Ascending aorta (tissue), 2 donors: ENCODE results near the gene PARN. TPM values are rescaled to one million over a fixed set of nuclear protein-coding genes. Genes with fewer than 3 reads are reported as not detected.

Experiments used
- DNase-seq, 2 donors: peaks; one replicate each; pipeline ENCODE4 v3.0.0-alpha.2; 2019; ENCODE audit warnings: low spot score in 2 of 2
- H3K27ac ChIP-seq, 2 donors: fragments of 200-600 bp; sonication (generic); one replicate each; pipeline ENCODE4 v1.5.1; 2016 to 2017; ENCODE audit warnings: mild to moderate bottlenecking in 1 of 2
- H3K27me3 ChIP-seq: fragments of 200-600 bp; sonication (generic); one replicate; pipeline ENCODE4 v1.5.1; 2017
- H3K36me3 ChIP-seq, 2 donors: fragments of 200-600 bp; sonication (generic); one replicate each; pipeline ENCODE4 v1.5.1; 2016
- H3K4me1 ChIP-seq, 2 donors: fragments of 200-600 bp; sonication (generic); one replicate each; pipeline ENCODE4 v1.5.1; 2016 to 2017; ENCODE audit warnings: mild to moderate bottlenecking in 1 of 2
- H3K4me3 ChIP-seq, 2 donors: fragments of 200-600 bp; sonication (generic); one replicate each; pipeline ENCODE4 v1.5.1; 2016 to 2017; ENCODE audit warnings: mild to moderate bottlenecking in 1 of 2
- H3K9me3 ChIP-seq, 2 donors: fragments of 200-600 bp; sonication (generic); one replicate each; pipeline ENCODE4 v1.5.1; 2016
- CTCF ChIP-seq, 3 experiments: fragments of 200-600 bp in 2 of 3; fragments of 450-650 bp in 1 of 3; sonication (generic) in 2 of 3; IDR thresholded peaks; one replicate each; pipeline ENCODE4 v1.5.1; 2016 to 2019; ENCODE audit warnings: antibody characterized with exemption in 3 of 3, mild to moderate bottlenecking in 1 of 3, moderate library complexity in 1 of 3
- intact Hi-C: fragments of 100-400 bp; cut with DNase I; formaldehyde crosslinking; loops from one replicate; pipeline ENCODE4 v1.15.1; 2023
- total RNA-seq: library from RNA; depleted of rRNA; stranded (reverse); fragments of >200 nt; gene quantifications from one replicate; pipeline ENCODE4 v1.1.0, GENCODE V29; 2016

PARN gene
- total RNA-seq, 1 donor from 2014 or later = 3.8 TPM

DNA sequence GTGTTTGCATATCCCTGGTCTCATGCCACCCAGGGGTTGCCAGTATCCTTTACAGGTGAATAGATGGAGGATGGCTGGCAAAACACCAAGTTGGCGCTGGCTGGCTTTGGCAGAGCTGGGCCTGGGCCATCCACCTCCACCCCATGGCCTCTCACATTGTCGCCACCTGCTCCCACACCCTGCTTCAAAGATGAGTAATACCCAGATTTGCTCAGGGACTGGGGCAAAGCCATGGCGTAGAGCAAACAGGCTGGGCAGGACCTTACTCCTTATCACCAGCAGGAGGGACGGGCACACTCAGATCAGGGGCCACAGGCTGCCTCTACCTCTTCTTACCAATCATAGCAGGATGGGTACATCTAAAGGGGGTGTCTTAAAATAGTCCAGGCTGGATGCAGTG lies 39.7 kb upstream of the PARN start:
- Histone ChIP-seq H3K4me3 (no peak overlapping the region), H3K9me3 (no peaks in the 10 kb centered on the region), H3K27ac (no peak overlapping the region), H3K27me3 (no peaks in the 10 kb centered on the region), H3K4me1 (no peaks in the 10 kb centered on the region), H3K36me3 (peaks cover 32 to 51% of the 10 kb centered on the region in 2 donors)
- intact Hi-C loops = no loop called here
- no peak for TF ChIP-seq CTCF (IDR thresholded peaks at IDR 0.05)
- no peak for DNase-seq

DNA sequence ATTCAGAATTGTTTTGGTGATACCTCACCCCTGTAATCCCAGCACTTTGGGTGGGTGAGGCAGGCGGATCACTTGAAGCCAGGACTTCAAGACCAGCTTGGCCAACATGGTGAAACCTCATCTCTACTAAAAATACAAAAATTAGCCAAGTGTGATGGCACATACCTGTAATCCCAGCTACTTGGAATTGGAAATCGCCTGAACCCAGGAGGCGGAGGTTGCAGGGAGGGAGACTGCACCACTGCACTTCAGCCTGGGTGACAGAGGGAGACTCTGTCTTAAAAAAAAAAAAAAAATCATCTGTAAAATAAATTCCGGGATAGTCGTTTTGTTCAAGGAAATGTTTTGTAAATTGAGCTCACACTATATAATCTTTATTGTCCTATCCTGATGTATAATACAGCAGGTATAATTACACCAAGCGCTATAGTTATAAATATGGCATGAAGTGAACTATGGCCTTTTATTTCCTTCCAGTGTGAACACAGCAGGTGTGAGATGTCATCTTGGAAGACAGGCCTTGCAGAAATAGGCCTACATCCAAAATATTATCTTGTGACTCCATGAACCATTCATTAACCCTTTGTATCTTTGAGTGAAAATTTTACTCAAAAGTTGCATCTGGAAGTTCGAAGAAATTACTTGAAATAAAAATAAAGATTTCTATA lies 38.6 kb upstream of the PARN start:
- H3K27me3 ChIP-seq = no peaks in the 10 kb centered on the region
- intact Hi-C loops = no loop called here
- H3K4me1 ChIP-seq = no peaks in the 10 kb centered on the region
- no peak overlapping the region for H3K27ac ChIP-seq
- no peak for DNase-seq
- no peaks in the 10 kb centered on the region for H3K9me3 ChIP-seq
- no peak overlapping the region for H3K4me3 ChIP-seq
- TF ChIP-seq CTCF (IDR thresholded peaks at IDR 0.05) = no peak
- peaks cover 43 to 61% of the 10 kb centered on the region in 2 donors for H3K36me3 ChIP-seq

GRCh38 chr16:14667347-14668266 lies 37.5 kb upstream of the PARN start:
- no peak for DNase-seq
- H3K9me3 ChIP-seq = no peaks in the 10 kb centered on the region
- H3K4me1 ChIP-seq = no peaks in the 10 kb centered on the region
- intact Hi-C loops = no loop called here
- TF ChIP-seq CTCF (IDR thresholded peaks at IDR 0.05) = no peak
- no peaks in the 10 kb centered on the region for H3K27me3 ChIP-seq
- no peak overlapping the region for H3K4me3 ChIP-seq
- peaks cover 52 to 72% of the 10 kb centered on the region in 2 donors for H3K36me3 ChIP-seq
- no peak overlapping the region for H3K27ac ChIP-seq

DNA sequence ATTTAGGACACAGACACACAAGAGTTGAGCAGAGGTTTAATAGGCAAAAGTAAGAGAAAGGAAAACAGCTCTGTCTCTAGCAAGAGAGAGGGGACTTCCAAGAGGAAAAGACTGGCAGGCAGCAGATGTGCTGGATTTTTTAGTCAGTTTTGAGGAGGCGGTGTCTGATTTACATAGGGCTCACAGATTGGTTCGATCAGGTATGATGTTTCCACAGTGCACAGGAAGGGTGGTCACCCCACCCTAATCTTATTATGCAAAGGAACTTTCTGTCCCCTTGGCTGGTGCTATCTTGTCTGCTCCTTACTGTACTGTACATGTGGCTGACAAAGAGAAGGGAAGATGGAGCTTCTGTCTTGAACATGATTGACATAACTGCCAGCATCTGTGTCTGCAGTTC lies 28.0 kb upstream of the PARN start:
- Histone ChIP-seq H3K27ac (no peak overlapping the region), H3K4me1 (no peaks in the 10 kb centered on the region), H3K9me3 (no peaks in the 10 kb centered on the region), H3K27me3 (no peaks in the 10 kb centered on the region), H3K4me3 (no peak overlapping the region), H3K36me3 (peaks cover 68 to 84% of the 10 kb centered on the region in 2 donors)
- no peak for TF ChIP-seq CTCF (IDR thresholded peaks at IDR 0.05)
- no peak for DNase-seq
- intact Hi-C loops = no loop called here

DNA sequence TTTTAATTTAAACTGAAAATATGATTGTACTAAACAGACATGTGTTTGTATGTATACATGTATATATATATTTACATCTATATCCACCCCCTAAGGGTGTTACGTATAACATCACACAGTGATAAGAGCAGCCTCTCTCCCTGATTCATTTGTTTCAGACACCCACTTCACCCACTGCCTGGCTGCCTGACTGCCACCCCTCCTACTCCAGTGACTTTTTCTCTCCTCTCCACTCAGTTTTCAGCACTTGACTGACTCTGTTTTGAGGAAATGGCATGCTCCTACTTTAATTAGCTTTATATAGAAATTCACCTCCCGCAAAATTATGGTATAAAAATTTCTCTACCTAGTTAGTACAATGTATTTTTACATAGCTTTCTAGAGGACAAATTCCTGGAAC lies 22.7 kb upstream of the PARN start:
- H3K9me3 ChIP-seq = no peaks in the 10 kb centered on the region
- no peak overlapping the region for H3K4me3 ChIP-seq
- TF ChIP-seq CTCF (IDR thresholded peaks at IDR 0.05) = no peak
- intact Hi-C loops = no loop called here
- no peak for DNase-seq
- H3K27ac ChIP-seq = no peak overlapping the region
- H3K4me1 ChIP-seq = no peaks in the 10 kb centered on the region
- H3K36me3 ChIP-seq = peaks cover 66 to 90% of the 10 kb centered on the region in 2 donors
- H3K27me3 ChIP-seq = no peaks in the 10 kb centered on the region
